Panc1 (cell line): ENCODE measurements around the gene NDUFV3. TPM values are rescaled to one million over a fixed set of nuclear protein-coding genes. Genes with fewer than 3 reads are reported as not detected.

Source experiments
- ATAC-seq: fragments of 200-7000 bp; cut with Tn5 transposase; 2 replicates; pipeline ENCODE4 v1.9.1; 2020; ENCODE audit warnings: mild to moderate bottlenecking, moderate library complexity
- BruUV-seq: library from RNA; stranded (reverse); fragments of 400-500 nt; replicated peaks from 2 replicates; lab custom pipeline; 2021; lab: Mats Ljungman, UMichigan
- CTCF ChIA-PET: fragments of 300-600 bp; sonication (Branson Sonifier 250); formaldehyde crosslinking; loops from one replicate; lab custom pipeline; 2022; ENCODE audit warnings: antibody characterized with exemption; lab: Charles Lee
- POLR2A ChIA-PET: fragments of 300-600 bp; sonication (Branson Sonifier 250); formaldehyde crosslinking; loops from one replicate; lab custom pipeline; 2022; ENCODE audit warnings: antibody characterized with exemption; lab: Charles Lee
- DNase-seq: peaks from one replicate; pipeline ENCODE4 v3.0.0-alpha.2; 2010; ENCODE audit warnings: low read depth, low spot score
- H3K27ac ChIP-seq: 2 replicates; pipeline ENCODE4 v1.5.1; 2011; ENCODE audit warnings: mild to moderate bottlenecking, low read length, inconsistent platforms
- H3K27me3 ChIP-seq: fragments of 200-500 bp; sonication (Bioruptor generic); 2 replicates; pipeline ENCODE4 v1.6.0; 2014; ENCODE audit warnings: low read length, inconsistent platforms; ENCODE audit not compliant: control insufficient read depth, insufficient read depth
- H3K36me3 ChIP-seq: fragments of 200-500 bp; sonication (Bioruptor generic); 2 replicates; pipeline ENCODE4 v1.5.1; 2014; ENCODE audit warnings: inconsistent platforms, mild to moderate bottlenecking, low read length, moderate library complexity; ENCODE audit not compliant: control insufficient read depth, insufficient read depth
- H3K4me1 ChIP-seq: 2 replicates; pipeline ENCODE4 v1.5.1; 2011; ENCODE audit warnings: inconsistent platforms, mild to moderate bottlenecking, low read length, moderate library complexity; ENCODE audit not compliant: control insufficient read depth, insufficient read depth
- H3K4me3 ChIP-seq, 2 experiments: 2 replicates each; pipeline ENCODE4 v1.5.1; 2011 to 2012; ENCODE audit warnings: low read depth in 2 of 2, low read length in 2 of 2, mild to moderate bottlenecking in 2 of 2, inconsistent platforms in 1 of 2, moderate library complexity in 1 of 2
- H3K9me3 ChIP-seq: fragments of 200-500 bp; sonication (Bioruptor generic); 2 replicates; pipeline ENCODE4 v1.5.1; 2014; ENCODE audit warnings: low read depth, mild to moderate bottlenecking, inconsistent platforms, low read length, moderate library complexity; ENCODE audit not compliant: control insufficient read depth, insufficient read depth
- POLR2AphosphoS5 ChIP-seq: IDR thresholded peaks from 2 replicates; pipeline ENCODE4 v1.6.1; 2012; ENCODE audit warnings: mild to moderate bottlenecking, low read depth, low read length, moderate library complexity
- REST ChIP-seq, 2 experiments: IDR thresholded peaks; 2 replicates each; pipeline ENCODE4 v1.6.1; 2011 to 2012; ENCODE audit warnings: low read depth in 2 of 2, control low read depth in 1 of 2, low read length in 1 of 2, mild to moderate bottlenecking in 1 of 2, moderate library complexity in 1 of 2; ENCODE audit not compliant: insufficient read depth in 1 of 2
- SIN3A ChIP-seq: IDR thresholded peaks from 2 replicates; pipeline ENCODE4 v1.6.1; 2012; ENCODE audit warnings: low read depth, mild to moderate bottlenecking, low read length, moderate library complexity, borderline replicate concordance; ENCODE audit not compliant: insufficient read depth
- TCF7L2 ChIP-seq: IDR thresholded peaks from 2 replicates; pipeline ENCODE4 v1.6.1; 2011; ENCODE audit warnings: mild to moderate bottlenecking, low read depth, low read length, inconsistent platforms
- in situ Hi-C: cut with HindIII; loops from 2 replicates; pipeline ENCODE4 v1.10.0; 2016; ENCODE audit warnings: low sequenced_read_pairs, low pct_unique_long_range_greater_than_20kb
- intact Hi-C: fragments of 100-400 bp; cut with micrococcal nuclease; formaldehyde crosslinking; loops from one replicate; pipeline ENCODE4 v1.10.0; 2022; ENCODE audit not compliant: unreplicated experiment
- total RNA-seq: library from RNA; stranded (reverse); gene quantifications from one replicate; pipeline ENCODE4 v1.2.1, GENCODE V29; 2021; ENCODE audit not compliant: unreplicated experiment
- TF ChIP-seq, protein P1 (sequence below): fragments of 450-650 bp; IDR thresholded peaks from 2 replicates; pipeline ENCODE4 v1.5.1; 2017; ENCODE audit warnings: mild to moderate bottlenecking

The NDUFV3 gene
- total RNA-seq, 1 experiment from 2014 or later = 21.1 TPM

DNA sequence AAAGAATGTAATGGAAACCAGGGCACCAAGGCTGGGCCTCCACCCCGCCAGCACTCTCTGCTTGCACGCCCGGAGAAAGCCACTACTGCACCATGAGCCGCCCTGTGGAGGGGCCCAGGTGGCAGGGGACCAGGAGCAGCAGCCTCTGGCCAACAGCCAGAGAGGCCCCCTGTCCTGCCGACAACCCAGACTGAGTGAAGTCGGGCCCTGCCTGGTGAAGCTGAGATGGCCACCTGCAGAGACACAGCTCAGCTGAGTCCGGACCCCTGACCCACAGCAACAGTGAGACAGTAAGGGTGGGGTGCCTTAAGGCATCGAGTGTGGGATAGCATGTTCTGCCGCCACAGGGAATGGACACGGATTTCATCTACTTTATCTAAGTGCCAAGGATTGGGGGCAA, 42.6 kb upstream of the NDUFV3 start:
- Histone ChIP-seq H3K27ac (no peak overlapping the region), H3K4me3 (no peak overlapping the region), H3K36me3 (no peaks in the 10 kb centered on the region; the same call in 1 of the 2 replicates), H3K27me3 (no peaks in the 10 kb centered on the region), H3K4me1 (no peaks in the 10 kb centered on the region), H3K9me3 (no peaks in the 10 kb centered on the region)
- DNase-seq (no peak), ATAC-seq (no peak; the same call in 1 of the 2 replicates)
- POLR2A ChIA-PET = no interaction called here
- BruUV-seq = no TSS peak
- in situ Hi-C loops = no loop called here
- intact Hi-C loops = no loop called here
- CTCF ChIA-PET = no interaction called here
- TF ChIP-seq POLR2AphosphoS5 = no peak
- no peak for TF ChIP-seq REST (IDR thresholded peaks at IDR 0.05; ENCODE audit: insufficient read depth in 1 of 2, low read depth in 2 of 2, low read length in 1 of 2)
- TF ChIP-seq SIN3A = no peak
- TF ChIP-seq, protein P1, sequence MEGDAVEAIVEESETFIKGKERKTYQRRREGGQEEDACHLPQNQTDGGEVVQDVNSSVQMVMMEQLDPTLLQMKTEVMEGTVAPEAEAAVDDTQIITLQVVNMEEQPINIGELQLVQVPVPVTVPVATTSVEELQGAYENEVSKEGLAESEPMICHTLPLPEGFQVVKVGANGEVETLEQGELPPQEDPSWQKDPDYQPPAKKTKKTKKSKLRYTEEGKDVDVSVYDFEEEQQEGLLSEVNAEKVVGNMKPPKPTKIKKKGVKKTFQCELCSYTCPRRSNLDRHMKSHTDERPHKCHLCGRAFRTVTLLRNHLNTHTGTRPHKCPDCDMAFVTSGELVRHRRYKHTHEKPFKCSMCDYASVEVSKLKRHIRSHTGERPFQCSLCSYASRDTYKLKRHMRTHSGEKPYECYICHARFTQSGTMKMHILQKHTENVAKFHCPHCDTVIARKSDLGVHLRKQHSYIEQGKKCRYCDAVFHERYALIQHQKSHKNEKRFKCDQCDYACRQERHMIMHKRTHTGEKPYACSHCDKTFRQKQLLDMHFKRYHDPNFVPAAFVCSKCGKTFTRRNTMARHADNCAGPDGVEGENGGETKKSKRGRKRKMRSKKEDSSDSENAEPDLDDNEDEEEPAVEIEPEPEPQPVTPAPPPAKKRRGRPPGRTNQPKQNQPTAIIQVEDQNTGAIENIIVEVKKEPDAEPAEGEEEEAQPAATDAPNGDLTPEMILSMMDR = no peak
- TF ChIP-seq TCF7L2 = no peak

- no peaks in the 10 kb centered on the region; the same call in 1 of the 2 replicates for H3K36me3 ChIP-seq
- in situ Hi-C loops (no loop called here), intact Hi-C loops (no loop called here)
- ChIA-PET CTCF (no interaction called here), POLR2A (no interaction called here)
- ATAC-seq (peak; percentile 79), DNase-seq (no peak)
- H3K4me3 ChIP-seq = no peak overlapping the region
- no peaks in the 10 kb centered on the region for H3K4me1 ChIP-seq
- no peak overlapping the region for H3K27ac ChIP-seq
- H3K9me3 ChIP-seq = no peaks in the 10 kb centered on the region
- no TSS peak for BruUV-seq
- TF ChIP-seq, protein P1 = no peak; the same call in 1 of the 2 replicates
- H3K27me3 ChIP-seq = no peaks in the 10 kb centered on the region
Observed at GRCh38 chr21:42850866-42851391, 42.2 kb upstream of the NDUFV3 start.
